HG03354 (cell line): ENCODE data around the gene TMEFF1.

Source experiments
- ATAC-seq: cut with Tn5 transposase; IDR thresholded peaks from one replicate; pipeline ENCODE4 v1.9.1; 2021; ENCODE audit warnings: mild to moderate bottlenecking; ENCODE audit not compliant: unreplicated experiment, poor library complexity, severe bottlenecking

The TMEFF1 gene

GRCh38 chr9:100591639-100592412, 118.9 kb downstream of the TMEFF1 start:
- ATAC-seq = no peak

GRCh38 chr9:100595391-100596199, 122.6 kb downstream of the TMEFF1 start:
- ATAC-seq = peak; percentile 43

- ATAC-seq = no peak
These were observed 124.3 kb downstream of the TMEFF1 start for GRCh38 chr9:100597236-100597635.

GRCh38 chr9:100598641-100599145, 125.7 kb downstream of the TMEFF1 start:
- peak; percentile 85 for ATAC-seq

GRCh38 chr9:100600521-100601079, 127.7 kb downstream of the TMEFF1 start:
- no peak for ATAC-seq

GRCh38 chr9:100601216-100601615, 128.3 kb downstream of the TMEFF1 start:
- ATAC-seq = peak; percentile 67

GRCh38 chr9:100602342-100602801, 129.4 kb downstream of the TMEFF1 start:
- no peak for ATAC-seq

GRCh38 chr9:100605405-100605804, 132.5 kb downstream of the TMEFF1 start:
- no peak for ATAC-seq

- no peak for ATAC-seq
These were observed 146.2 kb downstream of the TMEFF1 start for GRCh38 chr9:100619194-100619593.

GRCh38 chr9:100619665-100620064, 146.7 kb downstream of the TMEFF1 start:
- no peak for ATAC-seq

GRCh38 chr9:100623969-100624368, 151.0 kb downstream of the TMEFF1 start:
- ATAC-seq = no peak

- ATAC-seq = no peak
These were observed 154.0 kb downstream of the TMEFF1 start for GRCh38 chr9:100626949-100627348.
